GM12865 (cell line): Measurements from ENCODE around the gene NEURL1B.

Source experiments
- DNase-seq: peaks from one replicate; pipeline ENCODE4 v3.0.0; 2010; ENCODE audit warnings: low read depth
- H3K4me3 ChIP-seq: 2 replicates; pipeline ENCODE4 v1.5.1; 2011; ENCODE audit warnings: mild to moderate bottlenecking, low read depth, low read length, control low read depth
- TF ChIP-seq, protein P1 (sequence below): IDR thresholded peaks from 2 replicates; pipeline ENCODE4 v1.5.1; 2011; ENCODE audit warnings: low read length, control low read depth, low read depth, inconsistent platforms; ENCODE audit not compliant: insufficient read depth; ENCODE audit errors: missing control alignments

NEURL1B gene

DNA sequence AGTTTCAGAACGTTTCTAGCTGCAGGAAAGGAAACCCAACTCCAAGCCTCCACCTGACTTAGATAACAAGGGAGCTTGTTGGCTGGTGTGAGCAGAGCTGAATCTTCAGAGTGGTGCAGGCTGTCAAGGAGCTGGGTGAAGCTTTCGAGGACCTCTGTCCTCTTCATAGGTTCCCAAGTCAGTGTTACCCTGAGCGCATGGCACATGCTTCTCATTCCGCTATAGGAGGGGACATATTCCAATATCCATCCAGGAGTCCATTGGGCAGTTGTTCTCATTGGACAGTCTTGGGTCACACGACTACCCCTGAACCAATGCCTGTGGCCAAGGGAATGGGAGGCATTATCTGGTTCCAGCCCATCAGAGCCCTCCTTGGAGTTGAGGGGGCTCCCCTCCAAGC, 79.6 kb downstream of the NEURL1B start:
- no peak overlapping the region for H3K4me3 ChIP-seq
- TF ChIP-seq, protein P1, sequence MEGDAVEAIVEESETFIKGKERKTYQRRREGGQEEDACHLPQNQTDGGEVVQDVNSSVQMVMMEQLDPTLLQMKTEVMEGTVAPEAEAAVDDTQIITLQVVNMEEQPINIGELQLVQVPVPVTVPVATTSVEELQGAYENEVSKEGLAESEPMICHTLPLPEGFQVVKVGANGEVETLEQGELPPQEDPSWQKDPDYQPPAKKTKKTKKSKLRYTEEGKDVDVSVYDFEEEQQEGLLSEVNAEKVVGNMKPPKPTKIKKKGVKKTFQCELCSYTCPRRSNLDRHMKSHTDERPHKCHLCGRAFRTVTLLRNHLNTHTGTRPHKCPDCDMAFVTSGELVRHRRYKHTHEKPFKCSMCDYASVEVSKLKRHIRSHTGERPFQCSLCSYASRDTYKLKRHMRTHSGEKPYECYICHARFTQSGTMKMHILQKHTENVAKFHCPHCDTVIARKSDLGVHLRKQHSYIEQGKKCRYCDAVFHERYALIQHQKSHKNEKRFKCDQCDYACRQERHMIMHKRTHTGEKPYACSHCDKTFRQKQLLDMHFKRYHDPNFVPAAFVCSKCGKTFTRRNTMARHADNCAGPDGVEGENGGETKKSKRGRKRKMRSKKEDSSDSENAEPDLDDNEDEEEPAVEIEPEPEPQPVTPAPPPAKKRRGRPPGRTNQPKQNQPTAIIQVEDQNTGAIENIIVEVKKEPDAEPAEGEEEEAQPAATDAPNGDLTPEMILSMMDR = no peak
- DNase-seq = no peak

DNA sequence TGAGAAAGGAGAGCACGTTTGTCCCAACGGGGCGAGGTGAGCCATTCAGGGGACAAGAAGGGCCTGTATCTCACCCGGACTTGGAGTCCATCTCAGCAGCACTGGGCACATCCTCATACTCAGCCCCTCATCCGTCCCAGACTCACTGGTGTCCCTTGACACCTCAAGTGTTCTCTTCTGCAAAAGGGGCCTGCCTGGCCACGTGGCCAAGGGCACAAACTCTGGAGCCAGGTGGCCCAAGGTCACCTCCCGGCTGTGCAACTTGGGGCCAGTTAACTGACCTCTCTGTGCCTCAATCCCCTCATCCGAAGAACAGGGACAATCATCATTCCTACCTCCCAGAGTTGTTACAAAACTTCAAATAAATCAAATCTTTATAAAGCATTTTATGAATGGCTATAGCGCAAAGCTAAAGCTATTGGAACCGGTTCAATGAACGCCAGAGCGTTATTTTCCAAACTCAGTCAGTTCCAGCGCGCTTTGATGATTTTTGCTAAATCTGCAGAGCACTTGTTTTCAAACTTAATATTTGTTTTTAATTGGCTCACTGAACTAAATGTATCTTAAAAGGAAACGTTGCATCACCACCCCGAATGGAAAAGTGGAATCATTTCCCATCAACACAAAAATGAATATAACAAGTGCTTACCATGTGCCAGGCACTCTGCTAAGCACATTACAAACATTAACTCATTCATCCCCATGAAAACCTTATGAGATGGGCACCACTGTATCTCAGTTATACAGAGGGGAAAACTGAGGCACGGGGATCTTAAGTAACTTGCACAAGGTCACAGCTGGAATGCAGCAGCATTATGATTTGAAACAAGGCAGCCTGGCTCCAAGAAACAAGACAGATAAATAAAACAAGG, 80.6 kb downstream of the NEURL1B start:
- no peak for DNase-seq
- TF ChIP-seq, protein P1 = no peak
- H3K4me3 ChIP-seq = no peak overlapping the region

DNA sequence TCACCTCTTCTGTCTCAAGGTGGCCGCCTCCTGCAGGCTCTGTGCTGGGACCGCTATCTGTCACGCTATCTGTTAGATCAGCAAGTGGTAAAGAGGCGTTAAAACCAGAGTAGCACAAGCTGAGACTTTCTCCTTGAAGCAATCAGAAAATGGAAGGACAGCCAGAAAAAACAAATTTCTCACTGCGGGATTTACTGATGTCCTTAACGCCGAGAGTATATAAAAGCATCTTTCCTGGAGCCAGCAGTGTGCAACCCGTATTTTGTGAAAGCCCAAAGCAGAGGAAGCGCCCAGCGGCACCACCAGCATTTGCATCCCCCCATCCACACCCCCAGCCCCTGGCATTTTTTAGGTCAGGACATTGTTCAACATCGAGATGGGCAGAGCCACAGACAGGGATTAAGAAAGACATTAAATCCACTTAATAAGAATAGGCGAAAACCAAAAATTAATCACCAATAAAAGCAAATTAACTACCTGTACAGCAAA, 81.3 kb downstream of the NEURL1B start:
- TF ChIP-seq, protein P1 = no peak
- no peak overlapping the region for H3K4me3 ChIP-seq
- no peak for DNase-seq

DNA sequence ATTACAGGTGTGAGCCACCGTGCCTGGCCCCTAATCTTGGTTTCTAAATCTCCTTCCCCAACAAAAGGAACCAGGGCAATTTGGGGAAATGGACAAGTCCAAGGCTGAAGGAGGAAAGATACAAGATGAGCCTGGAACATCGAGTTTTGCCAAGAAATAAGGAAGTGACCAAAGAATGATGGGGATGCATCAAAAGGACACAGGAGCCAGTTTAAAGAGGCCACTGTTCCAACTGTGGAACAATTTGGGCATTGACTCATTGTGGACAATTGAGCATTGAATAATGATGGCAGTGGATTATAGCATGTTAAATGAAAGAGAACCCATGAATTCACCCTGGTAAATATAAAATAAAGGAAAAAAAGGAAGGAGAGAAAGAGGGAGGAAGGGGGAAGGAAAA, 82.4 kb downstream of the NEURL1B start:
- TF ChIP-seq, protein P1 = no peak
- no peak for DNase-seq
- H3K4me3 ChIP-seq = no peak overlapping the region

DNA sequence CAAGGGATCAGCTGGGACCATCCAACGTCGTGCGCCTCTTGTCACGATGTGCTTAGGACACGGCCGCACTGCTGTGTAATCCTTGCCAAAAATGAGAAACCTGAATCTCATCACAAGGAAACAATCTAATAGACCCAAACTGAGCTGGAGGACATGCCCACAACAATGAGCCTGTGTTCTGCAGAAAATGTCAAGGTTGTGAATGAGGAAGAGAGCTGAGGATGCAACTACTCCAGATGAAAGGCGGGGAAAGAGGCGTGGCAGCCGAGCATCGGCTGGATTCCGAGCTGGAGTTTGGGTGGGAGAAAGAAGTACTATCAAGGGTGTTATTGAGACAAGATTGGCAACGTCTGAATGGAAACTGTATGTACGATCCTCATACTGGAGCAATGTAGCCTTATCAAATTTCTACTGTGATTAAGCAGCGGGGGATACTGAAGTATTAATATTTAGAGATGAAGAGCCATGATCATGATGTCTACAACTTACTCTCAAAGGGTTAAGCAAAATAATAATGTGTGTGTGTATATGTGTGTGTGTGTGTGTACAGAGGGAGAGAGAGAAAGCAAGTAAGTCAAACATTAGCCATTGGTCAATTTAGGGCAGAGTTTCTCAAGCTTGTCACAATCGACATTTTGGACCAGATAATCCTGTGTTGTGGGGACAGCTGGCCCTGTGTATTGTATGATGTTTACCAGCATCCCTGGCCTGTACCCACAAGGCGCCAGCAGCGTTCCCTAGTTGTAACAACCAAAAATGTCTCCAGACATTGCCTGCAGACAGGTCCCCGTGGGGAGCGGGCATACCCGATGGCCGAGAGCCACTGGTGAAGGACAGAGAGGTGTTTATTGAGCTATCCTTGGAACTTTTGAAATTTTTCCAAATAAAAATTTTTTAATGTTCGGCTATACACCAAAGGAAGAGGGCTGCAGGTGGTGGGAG, 83.5 kb downstream of the NEURL1B start:
- TF ChIP-seq, protein P1 = no peak
- no peak overlapping the region for H3K4me3 ChIP-seq
- no peak for DNase-seq

DNA sequence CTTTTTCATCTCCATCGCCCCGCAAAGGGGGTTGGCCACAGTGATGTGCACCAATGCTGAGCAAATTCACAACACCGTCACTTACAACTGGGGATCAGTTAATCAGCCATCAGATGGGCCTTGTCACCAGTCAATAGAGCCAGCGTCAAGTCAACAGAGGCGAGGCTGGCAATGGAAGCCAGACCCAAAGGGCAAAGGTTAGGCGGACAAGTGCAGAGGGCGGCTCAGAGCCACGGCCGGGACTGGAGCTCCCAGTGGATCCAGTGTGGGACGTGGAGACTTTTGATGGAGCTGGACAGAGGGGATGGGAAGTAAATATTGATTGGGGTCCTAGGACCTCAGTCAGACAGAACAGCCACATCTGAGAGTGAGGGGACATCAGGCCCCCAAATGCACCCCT, 84.2 kb downstream of the NEURL1B start:
- TF ChIP-seq, protein P1 = no peak
- no peak for DNase-seq
- no peak overlapping the region for H3K4me3 ChIP-seq
